ENCODE measurements around the gene NCOA1.

DNA sequence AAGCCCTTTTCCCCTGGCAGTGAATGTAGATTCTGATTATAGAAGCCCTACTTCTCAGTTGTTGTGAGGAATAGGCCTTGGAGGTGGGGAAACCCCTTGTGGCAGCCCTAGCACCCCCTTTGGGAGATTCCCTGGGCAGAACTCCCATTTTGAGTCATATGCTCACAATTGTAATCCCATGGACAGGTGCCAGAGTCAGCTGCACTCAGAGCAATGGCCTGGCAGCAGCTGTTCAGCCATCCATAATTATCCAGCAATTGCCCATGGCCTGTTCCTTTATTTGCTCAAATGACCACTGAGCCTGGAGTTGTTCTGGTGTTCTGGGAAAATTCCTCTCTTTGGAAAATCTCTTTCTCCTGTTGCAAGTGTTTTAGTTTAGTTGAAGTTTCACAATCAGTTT lies 230.4 kb downstream of the NCOA1 start:
- TF ChIP-seq TAF1 (IDR thresholded peaks at IDR 0.05; ENCODE audit: low read depth) = no peak
- TF ChIP-seq, protein P1, sequence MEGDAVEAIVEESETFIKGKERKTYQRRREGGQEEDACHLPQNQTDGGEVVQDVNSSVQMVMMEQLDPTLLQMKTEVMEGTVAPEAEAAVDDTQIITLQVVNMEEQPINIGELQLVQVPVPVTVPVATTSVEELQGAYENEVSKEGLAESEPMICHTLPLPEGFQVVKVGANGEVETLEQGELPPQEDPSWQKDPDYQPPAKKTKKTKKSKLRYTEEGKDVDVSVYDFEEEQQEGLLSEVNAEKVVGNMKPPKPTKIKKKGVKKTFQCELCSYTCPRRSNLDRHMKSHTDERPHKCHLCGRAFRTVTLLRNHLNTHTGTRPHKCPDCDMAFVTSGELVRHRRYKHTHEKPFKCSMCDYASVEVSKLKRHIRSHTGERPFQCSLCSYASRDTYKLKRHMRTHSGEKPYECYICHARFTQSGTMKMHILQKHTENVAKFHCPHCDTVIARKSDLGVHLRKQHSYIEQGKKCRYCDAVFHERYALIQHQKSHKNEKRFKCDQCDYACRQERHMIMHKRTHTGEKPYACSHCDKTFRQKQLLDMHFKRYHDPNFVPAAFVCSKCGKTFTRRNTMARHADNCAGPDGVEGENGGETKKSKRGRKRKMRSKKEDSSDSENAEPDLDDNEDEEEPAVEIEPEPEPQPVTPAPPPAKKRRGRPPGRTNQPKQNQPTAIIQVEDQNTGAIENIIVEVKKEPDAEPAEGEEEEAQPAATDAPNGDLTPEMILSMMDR (IDR thresholded peaks at IDR 0.05; ENCODE audit: poor library complexity, severe bottlenecking) = no peak
- no peak for TF ChIP-seq POLR2AphosphoS5 (IDR thresholded peaks at IDR 0.05)
- no peak for TF ChIP-seq EZH2 (IDR thresholded peaks at IDR 0.05; ENCODE audit: borderline replicate concordance, insufficient read depth, low read length, poor library complexity, severe bottlenecking)
- no peak for TF ChIP-seq EP300 (conservative IDR thresholded peaks at IDR 0.05; ENCODE audit: poor library complexity, severe bottlenecking)
- TF ChIP-seq SMC3 (conservative IDR thresholded peaks at IDR 0.05; ENCODE audit: poor library complexity) = no peak
- TF ChIP-seq RAD21 (conservative IDR thresholded peaks at IDR 0.05) = no peak
- TF ChIP-seq, protein P2, sequence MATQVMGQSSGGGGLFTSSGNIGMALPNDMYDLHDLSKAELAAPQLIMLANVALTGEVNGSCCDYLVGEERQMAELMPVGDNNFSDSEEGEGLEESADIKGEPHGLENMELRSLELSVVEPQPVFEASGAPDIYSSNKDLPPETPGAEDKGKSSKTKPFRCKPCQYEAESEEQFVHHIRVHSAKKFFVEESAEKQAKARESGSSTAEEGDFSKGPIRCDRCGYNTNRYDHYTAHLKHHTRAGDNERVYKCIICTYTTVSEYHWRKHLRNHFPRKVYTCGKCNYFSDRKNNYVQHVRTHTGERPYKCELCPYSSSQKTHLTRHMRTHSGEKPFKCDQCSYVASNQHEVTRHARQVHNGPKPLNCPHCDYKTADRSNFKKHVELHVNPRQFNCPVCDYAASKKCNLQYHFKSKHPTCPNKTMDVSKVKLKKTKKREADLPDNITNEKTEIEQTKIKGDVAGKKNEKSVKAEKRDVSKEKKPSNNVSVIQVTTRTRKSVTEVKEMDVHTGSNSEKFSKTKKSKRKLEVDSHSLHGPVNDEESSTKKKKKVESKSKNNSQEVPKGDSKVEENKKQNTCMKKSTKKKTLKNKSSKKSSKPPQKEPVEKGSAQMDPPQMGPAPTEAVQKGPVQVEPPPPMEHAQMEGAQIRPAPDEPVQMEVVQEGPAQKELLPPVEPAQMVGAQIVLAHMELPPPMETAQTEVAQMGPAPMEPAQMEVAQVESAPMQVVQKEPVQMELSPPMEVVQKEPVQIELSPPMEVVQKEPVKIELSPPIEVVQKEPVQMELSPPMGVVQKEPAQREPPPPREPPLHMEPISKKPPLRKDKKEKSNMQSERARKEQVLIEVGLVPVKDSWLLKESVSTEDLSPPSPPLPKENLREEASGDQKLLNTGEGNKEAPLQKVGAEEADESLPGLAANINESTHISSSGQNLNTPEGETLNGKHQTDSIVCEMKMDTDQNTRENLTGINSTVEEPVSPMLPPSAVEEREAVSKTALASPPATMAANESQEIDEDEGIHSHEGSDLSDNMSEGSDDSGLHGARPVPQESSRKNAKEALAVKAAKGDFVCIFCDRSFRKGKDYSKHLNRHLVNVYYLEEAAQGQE (IDR thresholded peaks at IDR 0.05; ENCODE audit: borderline replicate concordance) = no peak
